DMS 273 (cell line): ENCODE measurements around the gene FPR1.
"Not testable (repeated sequence)": the region's sequence is repeated elsewhere in the genome, so short reads cannot be mapped to it uniquely, and the experiment has no call there.

ENCODE experiments used
- DNase-seq: peaks from one replicate; lab custom pipeline; 2025; ENCODE audit not compliant: unreplicated experiment; lab: John Stamatoyannopoulos, UW

The FPR1 gene

GRCh38 chr19:51738523-51738922 is 13.2 kb downstream of the FPR1 start:
- DNase-seq = not testable (repeated sequence)

- DNase-seq = no peak
These were observed 13.8 kb downstream of the FPR1 start for GRCh38 chr19:51737924-51738323.

GRCh38 chr19:51737389-51737788 is 14.3 kb downstream of the FPR1 start:
- DNase-seq = no peak

- DNase-seq = no peak
These were observed 15.8 kb downstream of the FPR1 start for GRCh38 chr19:51735759-51736449.

GRCh38 chr19:51733742-51734522 is 17.7 kb downstream of the FPR1 start:
- no peak for DNase-seq

- DNase-seq = no peak
These were observed 21.9 kb downstream of the FPR1 start for GRCh38 chr19:51729781-51730180.

GRCh38 chr19:51727349-51727880 is 24.3 kb downstream of the FPR1 start:
- no peak for DNase-seq

- no peak for DNase-seq
These were observed 25.6 kb downstream of the FPR1 start for GRCh38 chr19:51726049-51726448.

GRCh38 chr19:51724543-51724942 is 27.1 kb downstream of the FPR1 start:
- DNase-seq = no peak

GRCh38 chr19:51722492-51722891 is 29.2 kb downstream of the FPR1 start:
- no peak for DNase-seq

- no peak for DNase-seq
These were observed 29.8 kb downstream of the FPR1 start for GRCh38 chr19:51721905-51722304.

GRCh38 chr19:51719251-51719988 is 32.3 kb downstream of the FPR1 start:
- no peak for DNase-seq

GRCh38 chr19:51716925-51717324 is 34.8 kb downstream of the FPR1 start:
- DNase-seq = no peak

- no peak for DNase-seq
These were observed 35.8 kb downstream of the FPR1 start for GRCh38 chr19:51715850-51716249.

GRCh38 chr19:51714848-51715247 is 36.8 kb downstream of the FPR1 start:
- DNase-seq = no peak

GRCh38 chr19:51713319-51714285 is 38.1 kb downstream of the FPR1 start:
- DNase-seq = no peak

GRCh38 chr19:51712461-51713081 is 39.1 kb downstream of the FPR1 start:
- peak; percentile 48 for DNase-seq

- no peak for DNase-seq
These were observed 40.0 kb downstream of the FPR1 start for GRCh38 chr19:51711702-51712101.

- DNase-seq = no peak
These were observed 41.5 kb downstream of the FPR1 start for GRCh38 chr19:51710163-51710562.

GRCh38 chr19:51709575-51709974 is 42.1 kb downstream of the FPR1 start:
- no peak for DNase-seq
